ENCODE results near the gene ZBTB18.
A peak's percentile ranks its signal among the peaks of the same experiment; 100 is the strongest.

ZBTB18 gene

GRCh38 chr1:244060686-244061085 is 9.6 kb downstream of the ZBTB18 start:
- DNase-seq (ENCODE audit: low spot score): no peak

GRCh38 chr1:244062156-244062725 is 11.2 kb downstream of the ZBTB18 start:
- no peak for DNase-seq (ENCODE audit: low spot score)

DNA sequence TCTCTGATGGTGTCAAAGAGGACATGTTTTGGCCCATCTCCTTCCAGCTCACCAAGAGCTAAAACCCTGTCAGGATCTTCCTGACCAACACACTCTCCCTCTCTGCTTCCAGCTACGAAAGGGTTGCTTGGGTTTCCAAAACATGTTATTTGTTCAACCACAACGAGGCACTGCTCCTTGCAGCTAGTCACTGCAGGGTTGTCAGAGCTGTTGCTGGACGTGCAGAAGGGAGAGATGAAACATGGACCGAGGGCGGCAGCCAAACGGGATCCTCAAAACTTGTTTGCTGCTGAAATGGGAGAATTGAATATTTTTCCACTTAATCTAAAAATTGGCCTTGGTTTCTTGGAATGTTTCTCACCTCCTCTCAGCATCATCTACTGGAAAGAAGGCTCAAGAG is 12.4 kb downstream of the ZBTB18 start:
- no peak for DNase-seq (ENCODE audit: low spot score)

GRCh38 chr1:244064621-244065020 is 13.5 kb downstream of the ZBTB18 start:
- no peak for DNase-seq (ENCODE audit: low spot score)

- DNase-seq (ENCODE audit: low spot score): no peak
These were observed 14.1 kb downstream of the ZBTB18 start for GRCh38 chr1:244065063-244065793.

DNA sequence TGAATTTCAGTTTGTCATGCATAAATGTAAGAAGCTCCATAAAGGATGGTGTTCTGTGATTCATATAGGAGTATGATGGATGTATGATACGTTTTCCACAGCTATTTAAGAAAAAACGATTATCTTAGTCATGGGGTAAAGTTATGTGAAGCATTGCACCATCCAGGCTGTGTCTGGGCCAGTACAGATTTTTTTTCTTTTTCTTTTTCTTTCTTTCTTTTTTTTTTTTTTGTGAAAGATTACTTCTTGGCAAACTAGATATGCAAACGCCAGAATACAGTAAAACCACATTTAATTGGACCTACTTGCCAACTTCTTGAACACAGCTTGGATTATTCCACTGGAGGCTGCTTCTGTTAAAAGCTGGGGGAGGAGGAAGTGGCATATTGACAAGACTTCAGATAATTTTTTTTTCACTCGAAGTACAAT is 14.9 kb downstream of the ZBTB18 start:
- DNase-seq (ENCODE audit: low spot score): no peak

- no peak for DNase-seq (ENCODE audit: low spot score)
These were observed 16.1 kb downstream of the ZBTB18 start for GRCh38 chr1:244066954-244067716.

- DNase-seq (ENCODE audit: low spot score): no peak
These were observed 16.8 kb downstream of the ZBTB18 start for GRCh38 chr1:244067893-244068292.

GRCh38 chr1:244068567-244068966 is 17.5 kb downstream of the ZBTB18 start:
- no peak for DNase-seq (ENCODE audit: low spot score)

- DNase-seq (ENCODE audit: low spot score): no peak
These were observed 18.3 kb downstream of the ZBTB18 start for GRCh38 chr1:244069326-244069898.

GRCh38 chr1:244074559-244075171 is 23.6 kb downstream of the ZBTB18 start:
- DNase-seq (ENCODE audit: low spot score): no peak

DNA sequence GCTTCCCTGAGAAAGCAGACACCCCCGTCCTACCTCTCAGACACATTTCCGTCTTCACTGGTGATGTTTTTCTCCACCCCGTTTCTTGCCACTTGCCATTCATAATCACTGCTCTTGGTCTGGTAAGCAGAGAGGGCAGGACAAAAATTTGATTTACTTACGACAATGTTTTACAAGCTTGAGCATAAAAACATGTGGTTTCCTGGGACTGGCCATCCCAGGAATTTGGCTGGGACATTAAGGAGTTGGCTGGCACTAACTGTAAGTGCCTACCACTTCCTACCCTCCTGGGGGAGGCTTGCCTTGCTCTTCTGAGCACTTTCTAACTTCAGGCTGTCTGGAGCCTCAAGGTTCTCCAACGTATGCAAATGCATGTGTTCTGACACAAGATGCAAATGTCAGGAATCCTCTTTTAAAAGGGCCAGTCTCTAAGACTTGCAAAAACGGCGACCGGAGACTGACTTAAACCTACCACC is 24.2 kb downstream of the ZBTB18 start:
- DNase-seq (ENCODE audit: low spot score): no peak

- no peak for DNase-seq (ENCODE audit: low spot score)
These were observed 25.7 kb downstream of the ZBTB18 start for GRCh38 chr1:244076740-244077139.

GRCh38 chr1:244077473-244078220 is 26.6 kb downstream of the ZBTB18 start:
- DNase-seq (ENCODE audit: low spot score): no peak

DNA sequence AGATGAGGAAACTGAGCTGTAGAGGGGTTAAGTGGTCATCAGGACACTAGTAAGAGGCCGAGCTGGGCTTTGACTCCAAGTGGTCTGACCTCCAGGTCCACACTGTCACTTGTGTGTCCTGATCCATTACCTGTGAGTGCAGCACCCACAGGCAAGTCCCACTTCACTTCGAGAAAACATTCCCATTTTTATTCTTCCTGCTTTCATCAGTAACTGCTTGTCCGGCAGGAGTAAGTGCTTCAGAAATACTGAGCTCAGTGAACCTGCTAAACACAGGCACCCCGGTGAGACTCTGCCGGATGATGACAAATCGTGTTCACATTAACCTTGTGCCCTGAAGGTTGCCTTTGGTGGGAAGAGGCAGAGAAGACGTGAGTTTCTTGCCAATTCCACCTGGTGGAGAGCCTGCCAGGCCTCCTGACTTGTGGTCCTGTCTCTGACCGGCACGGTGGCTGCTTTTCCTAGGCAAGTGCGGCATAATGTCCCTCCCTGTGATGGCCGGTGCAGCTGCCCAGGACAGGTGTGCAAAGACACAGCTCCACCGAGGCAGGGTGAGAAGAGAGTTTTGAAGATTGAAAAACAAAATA is 29.4 kb downstream of the ZBTB18 start:
- no peak for DNase-seq (ENCODE audit: low spot score)

DNA sequence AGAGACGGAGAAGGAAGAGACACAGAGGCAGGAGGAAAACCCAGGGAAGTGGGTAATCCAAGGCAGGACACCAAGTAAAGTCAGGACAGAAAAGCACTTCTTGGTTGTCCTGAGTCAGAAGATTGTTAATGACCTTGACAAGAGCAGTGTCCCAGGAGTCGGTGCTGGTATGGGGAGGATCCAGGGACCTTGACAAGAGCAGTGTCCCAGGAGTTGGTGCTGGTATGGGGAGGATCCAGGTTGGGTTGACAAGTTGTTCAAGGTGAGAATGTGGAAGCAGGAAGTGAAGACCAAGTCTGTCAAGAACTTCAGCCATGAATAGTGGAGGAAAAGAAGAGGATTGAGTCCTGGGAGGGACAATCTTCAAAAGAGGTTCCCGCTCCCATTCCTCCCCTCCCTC is 31.9 kb downstream of the ZBTB18 start:
- no peak for DNase-seq (ENCODE audit: low spot score)

GRCh38 chr1:244083383-244083943 is 32.4 kb downstream of the ZBTB18 start:
- no peak for DNase-seq (ENCODE audit: low spot score)

GRCh38 chr1:244084763-244085162 is 33.7 kb downstream of the ZBTB18 start:
- no peak for DNase-seq (ENCODE audit: low spot score)

DNA sequence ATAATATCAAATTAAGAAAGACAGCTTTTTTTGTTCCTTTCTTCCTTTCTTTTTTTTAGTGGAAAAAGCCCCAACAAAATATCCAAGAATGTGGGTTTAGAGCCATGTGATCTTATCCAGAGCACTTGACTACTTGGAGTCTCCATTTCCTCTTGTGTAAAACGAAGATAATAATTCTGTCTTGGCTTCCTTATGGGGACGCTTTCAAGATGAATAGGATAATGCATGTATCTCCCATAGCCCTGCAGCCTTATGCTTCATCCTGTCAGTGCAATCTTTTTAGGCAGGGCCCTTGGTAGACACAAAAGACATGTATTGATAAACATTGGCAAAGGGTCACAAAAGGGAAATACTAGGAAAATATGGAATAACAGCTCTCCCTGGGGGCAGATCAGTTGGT is 34.8 kb downstream of the ZBTB18 start:
- no peak for DNase-seq (ENCODE audit: low spot score)

- peak; percentile 93 for DNase-seq (ENCODE audit: low spot score)
These were observed 36.0 kb downstream of the ZBTB18 start for GRCh38 chr1:244087021-244087560.
